Mesothelial cell of epicardium (in vitro differentiated cells): ENCODE results near the gene PPID. TPM values are rescaled to one million over a fixed set of nuclear protein-coding genes. Genes with fewer than 3 reads are reported as not detected.

ENCODE experiments used
- DNase-seq, 2 experiments: peaks; one replicate each; pipeline ENCODE4 v3.0.0; 2021; ENCODE audit warnings: low spot score in 2 of 2; ENCODE audit not compliant: unreplicated experiment in 2 of 2
- H3K27ac Mint-ChIP-seq: 2 replicates; pipeline ENCODE4 v1.8.0; 2021; ENCODE audit warnings: mixed read lengths
- H3K27me3 Mint-ChIP-seq: 2 replicates; pipeline ENCODE4 v1.8.0; 2021; ENCODE audit warnings: low read depth, mixed read lengths
- H3K36me3 Mint-ChIP-seq: 2 replicates; pipeline ENCODE4 v1.8.0; 2021; ENCODE audit warnings: mixed read lengths
- H3K4me1 Mint-ChIP-seq: 2 replicates; pipeline ENCODE4 v1.8.0; 2021; ENCODE audit warnings: mixed read lengths
- H3K4me3 Mint-ChIP-seq: 2 replicates; pipeline ENCODE4 v1.8.0; 2021; ENCODE audit warnings: mild to moderate bottlenecking, moderate library complexity, mixed read lengths
- H3K9me3 Mint-ChIP-seq: 2 replicates; pipeline ENCODE4 v1.8.0; 2021; ENCODE audit warnings: mixed read lengths
- CTCF ChIP-seq: fragments of 200-600 bp; sonication (generic); IDR thresholded peaks from one replicate; pipeline ENCODE4 v1.5.0; 2021; ENCODE audit warnings: antibody characterized with exemption; ENCODE audit not compliant: unreplicated experiment
- total RNA-seq: library from RNA; stranded (reverse); gene quantifications from 3 replicates; pipeline ENCODE4 v1.2.1, GENCODE V29; 2021

Gene PPID
- 20.5 to 23.1 TPM (median 21.3 TPM) in 3 replicates for total RNA-seq

GRCh38 chr4:158722917-158723793 lies at the start of gene PPID:
Gene PPID, minus strand, starts transcription at chr4:158723396. Its CDS starts 108 bp downstream, at chr4:158723288.
- no peak for TF ChIP-seq CTCF
- H3K4me3 Mint-ChIP-seq = peak within 1 kb of the TSS; percentile 91
- H3K4me1 Mint-ChIP-seq = peaks cover 11% of the 10 kb centered on the region
- peaks cover 14% of the 10 kb centered on the region for H3K27me3 Mint-ChIP-seq
- peak; percentile 50 to 82 for DNase-seq
- peak within 1 kb of the TSS; percentile 93 for H3K27ac Mint-ChIP-seq
- no peaks in the 10 kb centered on the region for H3K9me3 Mint-ChIP-seq
- H3K36me3 Mint-ChIP-seq = peaks cover 12% of the 10 kb centered on the region

GRCh38 chr4:158771776-158772175 lies 48.6 kb upstream of the PPID start:
- Mint-ChIP-seq H3K27me3 (no peaks in the 10 kb centered on the region), H3K36me3 (no peaks in the 10 kb centered on the region), H3K9me3 (no peaks in the 10 kb centered on the region), H3K27ac (no peak overlapping the region), H3K4me3 (no peak overlapping the region), H3K4me1 (peaks cover 44% of the 10 kb centered on the region)
- no peak for DNase-seq
- no peak for TF ChIP-seq CTCF

DNA sequence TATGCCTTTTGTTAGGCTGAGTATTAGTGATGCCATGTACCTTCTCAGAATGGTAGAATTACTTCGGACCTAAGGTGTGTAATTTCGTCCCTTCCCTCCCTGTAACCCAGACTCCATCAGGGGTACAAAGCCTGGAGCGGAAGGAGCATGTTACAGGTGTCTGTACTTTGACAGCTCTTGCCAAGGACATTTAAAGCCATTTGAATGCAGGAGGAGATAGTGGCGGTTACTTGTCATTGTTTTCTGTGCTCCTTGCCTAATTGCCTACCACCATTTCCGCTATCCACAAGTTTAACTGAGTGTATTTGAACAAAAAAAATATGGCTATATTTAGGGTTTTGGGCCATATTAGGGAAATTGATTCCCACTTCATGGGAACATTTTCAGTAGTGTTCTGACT lies 47.5 kb upstream of the PPID start:
- no peak for DNase-seq
- peak overlapping the region; percentile 97 for H3K4me3 Mint-ChIP-seq
- no peaks in the 10 kb centered on the region for H3K27me3 Mint-ChIP-seq
- peaks cover 44% of the 10 kb centered on the region for H3K4me1 Mint-ChIP-seq
- TF ChIP-seq CTCF = no peak
- H3K9me3 Mint-ChIP-seq = no peaks in the 10 kb centered on the region
- no peak overlapping the region for H3K27ac Mint-ChIP-seq
- H3K36me3 Mint-ChIP-seq = no peaks in the 10 kb centered on the region

GRCh38 chr4:158769175-158769921 lies 46.2 kb upstream of the PPID start:
- peaks cover 34% of the 10 kb centered on the region for H3K4me1 Mint-ChIP-seq
- H3K4me3 Mint-ChIP-seq = peak overlapping the region; percentile 97
- H3K9me3 Mint-ChIP-seq = no peaks in the 10 kb centered on the region
- DNase-seq = peak; percentile 30 to 59
- no peaks in the 10 kb centered on the region for H3K27me3 Mint-ChIP-seq
- TF ChIP-seq CTCF = no peak
- H3K27ac Mint-ChIP-seq = peak overlapping the region; percentile 92
- no peaks in the 10 kb centered on the region for H3K36me3 Mint-ChIP-seq

DNA sequence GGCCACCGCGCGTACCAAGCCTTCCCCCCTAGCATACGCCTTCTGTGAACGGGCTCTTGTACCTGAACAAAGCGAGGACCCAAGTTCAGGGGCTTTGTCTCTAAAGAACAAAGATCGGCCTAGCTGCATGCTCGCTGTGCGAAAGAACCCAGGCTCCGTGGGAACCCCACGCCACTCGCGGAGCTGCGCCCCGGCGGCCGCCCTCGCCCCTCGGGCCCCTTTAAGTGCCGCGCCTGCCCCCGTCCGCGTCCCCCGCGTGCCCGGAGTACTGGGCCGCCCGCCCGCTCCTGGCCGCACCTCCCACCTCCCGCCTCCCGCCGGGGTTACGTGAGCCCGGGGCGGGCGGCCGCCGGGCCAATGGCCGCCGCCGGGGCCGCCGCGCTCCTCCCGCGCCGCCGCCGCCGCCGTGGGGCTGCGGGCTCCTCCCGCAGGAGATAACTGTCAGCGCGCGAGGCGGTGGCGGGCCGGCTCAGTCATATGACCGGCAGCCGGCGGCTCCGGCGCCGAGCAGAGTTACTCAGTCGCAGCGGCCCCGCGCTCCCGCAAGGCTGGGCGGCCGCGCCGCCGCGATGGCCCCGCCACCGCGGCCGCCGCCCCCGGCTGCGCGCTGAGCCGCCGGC lies 45.5 kb upstream of the PPID start, which contains the start of gene FNIP2:
Gene FNIP2 (plus strand): TSS at position 472 of the 620 bp plus-strand sequence. CDS start 187 bp downstream, outside the sequence.
- peaks cover 34% of the 10 kb centered on the region for H3K4me1 Mint-ChIP-seq
- peak within 1 kb of the TSS; percentile 97 for H3K4me3 Mint-ChIP-seq
- no peaks in the 10 kb centered on the region for H3K27me3 Mint-ChIP-seq
- H3K9me3 Mint-ChIP-seq = no peaks in the 10 kb centered on the region
- peak; percentile 66 to 79 for DNase-seq
- no peak for TF ChIP-seq CTCF
- peak within 1 kb of the TSS; percentile 97 for H3K27ac Mint-ChIP-seq
- H3K36me3 Mint-ChIP-seq = no peaks in the 10 kb centered on the region
